ENCODE data around the gene BCAS3.
"Not testable (repeated sequence)": the region's sequence is repeated elsewhere in the genome, so short reads cannot be mapped to it uniquely, and the experiment has no call there.

Gene BCAS3

DNA sequence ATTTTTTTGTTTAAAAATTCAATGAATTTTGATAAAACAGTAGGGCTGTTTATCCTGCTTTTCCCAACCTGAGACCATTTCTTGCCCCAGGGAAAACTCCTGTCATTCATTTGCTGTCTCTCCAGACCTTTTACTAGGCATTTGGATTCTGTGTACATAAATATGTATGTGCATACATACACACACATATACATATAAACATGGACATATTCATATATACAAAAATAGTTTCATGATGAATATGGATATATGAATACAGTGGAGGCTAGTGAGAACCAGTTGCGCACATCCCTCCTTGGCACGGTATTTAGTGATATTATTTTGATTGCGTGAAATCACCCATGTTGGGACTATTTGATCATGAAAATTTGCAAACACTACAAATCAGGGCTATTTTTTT is 269.9 kb downstream of the BCAS3 start:
- DNase-seq: no peak

DNA sequence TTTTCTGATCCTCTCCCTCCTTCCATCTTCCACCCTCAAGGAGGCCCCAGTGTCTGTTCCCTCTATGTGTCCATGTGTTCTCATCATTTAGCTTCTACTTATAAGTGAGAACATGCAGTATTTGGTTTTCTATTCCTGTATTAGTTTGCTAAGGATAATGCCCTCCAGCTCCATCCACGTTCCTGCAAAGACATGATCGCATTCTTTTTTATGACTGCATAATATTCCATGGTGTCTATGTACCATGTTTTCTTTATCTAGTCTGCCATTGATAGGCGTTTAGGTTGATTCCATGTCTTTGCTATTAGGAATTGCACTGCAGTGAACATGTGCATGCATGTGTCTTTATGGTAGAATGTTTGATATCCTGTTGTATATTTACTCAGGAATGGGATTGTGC is 275.1 kb downstream of the BCAS3 start:
- DNase-seq: no peak

DNA sequence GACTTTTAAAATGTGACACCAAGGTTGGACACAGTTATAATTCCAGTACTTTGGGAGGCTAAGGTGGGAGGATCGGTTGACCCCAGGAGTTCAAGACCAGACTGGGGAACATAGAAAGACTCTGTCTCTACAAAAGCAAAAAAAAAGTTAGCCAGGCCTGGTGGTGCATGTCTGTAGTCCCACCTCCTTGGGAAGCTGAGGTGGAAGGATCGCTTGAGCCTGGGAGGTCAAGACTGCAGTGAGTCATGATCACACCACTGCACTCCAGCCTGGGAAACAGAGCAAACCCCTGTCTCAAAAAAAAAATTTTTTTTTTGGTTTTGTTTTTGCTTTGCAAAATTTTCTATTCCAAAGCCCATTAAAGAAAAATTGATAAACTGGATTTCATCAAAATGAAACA is 281.4 kb downstream of the BCAS3 start:
- DNase-seq: no peak

DNA sequence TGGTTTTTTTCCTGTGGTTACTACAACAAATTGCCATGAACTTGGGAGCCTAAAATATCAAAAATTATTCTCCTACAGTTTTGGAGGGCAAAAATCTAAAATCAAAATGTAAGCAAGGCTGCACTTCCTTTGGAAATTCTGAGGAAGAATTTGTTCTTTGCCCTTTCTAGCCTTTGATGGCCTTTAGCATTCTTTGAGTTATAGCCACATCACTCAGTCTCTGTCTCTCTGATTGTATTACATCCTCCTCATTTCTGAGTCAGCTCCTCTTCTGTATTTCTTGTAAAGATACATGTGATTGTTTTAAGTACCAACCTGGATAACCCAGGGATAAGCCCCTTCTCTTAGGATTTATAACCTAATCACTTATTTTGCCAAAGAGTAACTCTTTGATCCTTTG is 282.0 kb downstream of the BCAS3 start:
- no peak for DNase-seq

DNA sequence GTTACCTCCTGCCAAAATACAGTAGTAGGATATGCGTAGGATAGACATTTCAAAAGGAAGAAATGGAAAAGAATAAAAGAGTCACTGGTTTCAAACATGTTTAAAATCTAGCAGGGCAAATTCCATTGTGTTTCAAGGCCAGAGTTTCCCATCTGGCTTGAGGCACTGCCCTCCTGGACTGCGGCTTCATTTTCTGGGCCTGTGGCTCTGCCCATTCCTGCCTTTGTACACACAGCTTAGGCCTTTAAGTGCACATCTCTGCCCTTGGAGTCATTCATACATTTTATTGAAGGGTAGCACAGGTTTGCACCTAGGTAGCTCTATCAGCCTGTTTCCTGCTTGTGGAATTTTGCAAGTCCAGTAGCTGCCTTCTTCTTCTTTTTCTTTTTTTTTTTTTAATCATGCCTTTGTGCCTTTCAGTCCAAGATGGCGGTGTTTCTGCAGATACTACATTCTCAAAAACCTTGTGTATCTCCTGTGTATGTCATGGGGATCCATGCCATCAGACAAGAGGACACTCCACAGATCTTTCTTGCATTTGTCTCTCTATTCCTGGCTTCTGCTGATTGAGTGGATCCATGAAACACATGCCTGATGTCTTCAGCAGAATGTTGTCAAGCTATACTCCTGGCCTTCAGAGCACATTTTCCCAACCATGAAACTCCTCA is 282.9 kb downstream of the BCAS3 start:
- no peak for DNase-seq

DNA sequence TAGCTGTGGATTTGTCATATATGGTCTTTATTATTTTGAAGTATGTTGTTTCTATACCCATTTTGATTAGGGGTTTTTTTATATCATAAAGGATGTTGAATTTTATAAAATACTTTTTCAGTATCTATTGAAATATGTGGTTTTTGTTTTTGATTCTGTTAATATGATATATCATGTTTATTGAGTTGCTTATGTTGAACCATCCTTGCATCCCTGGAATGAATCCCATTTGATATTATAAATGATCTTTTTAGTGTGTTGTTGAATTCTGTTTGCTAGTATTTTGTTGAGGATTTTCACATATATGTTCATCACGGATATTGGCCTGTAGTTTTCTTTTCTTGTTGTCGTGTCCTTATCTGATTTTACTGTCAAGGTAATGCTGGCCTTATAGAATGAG is 286.5 kb downstream of the BCAS3 start:
- no peak for DNase-seq

DNA sequence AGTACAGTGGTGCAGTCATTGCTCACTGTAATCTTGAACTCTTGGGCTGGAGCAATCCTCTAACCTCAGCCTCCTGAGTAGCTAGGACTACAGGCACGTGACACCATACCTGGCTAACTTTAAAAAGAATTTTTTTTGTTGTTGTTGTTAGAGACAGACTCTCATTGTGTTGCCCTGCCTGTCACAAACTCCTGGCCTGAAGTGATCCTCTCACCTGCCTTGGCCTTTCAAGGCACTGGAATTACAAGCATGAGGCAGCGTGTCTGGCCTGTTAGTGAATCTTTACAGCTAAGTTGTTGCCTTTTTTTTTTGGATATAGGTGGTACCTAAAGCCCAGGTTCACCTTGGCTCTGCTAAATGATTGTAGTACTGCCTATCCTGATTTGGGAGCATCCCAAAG is 290.6 kb downstream of the BCAS3 start:
- no peak for DNase-seq

DNA sequence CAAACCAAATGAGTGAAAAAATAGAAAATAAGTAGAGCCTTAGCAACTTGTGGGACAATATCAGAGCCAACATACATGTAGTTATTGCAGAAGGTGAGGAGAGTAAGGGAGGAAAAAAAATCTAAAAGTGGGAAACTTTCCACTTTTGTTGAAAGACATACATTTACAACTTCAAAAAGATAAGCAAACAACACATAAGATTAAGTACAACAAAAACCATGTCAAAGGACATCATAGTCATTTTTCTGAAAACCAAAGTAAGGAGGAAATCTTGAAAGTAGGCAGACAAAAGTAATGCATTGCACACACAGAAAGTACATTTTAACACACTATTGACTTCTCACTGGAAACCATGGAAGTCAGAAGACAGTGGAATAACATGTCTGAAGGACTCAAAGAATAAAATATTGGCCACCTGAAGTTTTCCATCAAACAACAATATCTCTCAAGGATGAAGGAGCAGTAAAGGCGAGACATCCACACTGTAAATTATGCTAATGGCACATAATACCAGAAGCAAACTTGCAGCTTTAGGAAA is 291.9 kb downstream of the BCAS3 start:
- no peak for DNase-seq

DNA sequence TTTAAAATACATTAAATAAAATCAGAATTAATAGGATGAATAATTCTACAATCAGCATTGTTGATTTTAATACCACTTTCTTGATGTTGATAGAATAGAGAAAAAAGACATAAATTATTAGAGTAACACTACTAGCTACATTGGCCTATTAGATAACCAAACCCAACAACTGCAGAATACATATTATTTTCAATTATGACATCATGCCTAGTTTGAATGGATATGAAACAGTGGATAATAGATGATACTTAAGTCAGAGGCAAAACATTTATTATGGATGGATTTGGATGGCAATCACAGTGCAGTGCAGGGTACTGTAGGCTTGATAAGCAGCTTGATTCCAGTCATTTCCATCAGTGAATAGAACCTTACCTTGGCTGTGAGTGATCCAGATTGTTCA is 293.1 kb downstream of the BCAS3 start:
- DNase-seq: no peak

DNA sequence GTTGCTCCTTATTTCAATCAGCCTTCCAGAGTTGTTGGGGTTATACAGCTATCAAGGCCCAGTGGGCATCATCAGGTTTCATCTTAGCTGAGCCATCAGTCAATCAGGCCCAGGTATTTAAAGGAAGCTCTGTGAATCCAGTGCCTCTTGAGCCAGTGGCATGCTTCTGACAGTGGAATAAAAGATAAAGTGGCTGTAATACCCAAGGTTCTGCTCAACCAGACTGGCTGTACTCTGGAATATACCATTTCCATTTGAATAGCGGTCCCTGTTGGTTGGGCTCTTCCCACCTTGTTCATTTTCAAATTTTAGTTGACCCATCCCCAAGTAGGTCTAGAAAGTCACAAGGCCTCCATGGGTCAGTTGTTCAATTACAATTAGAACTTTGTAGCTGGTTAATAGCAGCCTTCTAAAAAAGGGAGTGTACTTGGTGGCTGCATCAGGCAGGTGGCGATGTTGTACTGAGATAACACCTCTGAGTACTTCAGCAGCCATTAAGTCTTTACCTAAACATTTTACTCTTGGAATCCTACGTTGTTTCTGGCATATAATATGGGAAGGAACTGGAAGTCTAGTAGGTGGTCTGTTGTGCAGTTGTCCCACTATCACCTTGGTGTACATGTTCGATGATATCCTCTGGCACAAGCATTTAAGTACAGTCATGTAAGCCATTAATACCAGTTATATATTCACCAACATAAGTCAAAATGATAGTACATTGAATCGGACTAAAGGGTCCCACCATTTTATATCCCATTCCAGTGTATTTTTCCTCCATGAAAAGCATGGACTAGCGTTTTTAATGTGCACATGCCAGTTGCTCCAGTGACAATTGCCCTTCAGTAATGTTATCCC is 294.1 kb downstream of the BCAS3 start:
- peak; percentile 20 for DNase-seq

DNA sequence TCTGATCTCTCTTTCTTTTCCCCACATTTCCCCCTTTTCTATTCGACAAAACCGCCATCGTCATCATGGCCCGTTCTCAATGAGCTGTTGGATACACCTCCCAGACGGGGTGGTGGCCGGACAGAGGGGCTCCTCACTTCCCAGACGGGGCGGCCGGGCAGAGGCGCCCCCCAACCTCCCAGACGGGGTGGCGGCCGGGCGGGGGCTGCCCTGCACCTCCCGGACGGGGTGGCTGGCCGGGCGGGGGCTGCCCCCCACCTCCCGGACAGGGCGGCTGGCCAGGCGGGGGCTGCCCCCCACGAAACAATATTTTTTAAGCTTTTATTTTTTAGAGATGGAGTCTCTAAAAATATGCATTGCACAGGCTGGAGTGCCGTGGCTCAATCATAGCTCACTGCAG is 299.2 kb downstream of the BCAS3 start:
- not testable (repeated sequence) for DNase-seq

DNA sequence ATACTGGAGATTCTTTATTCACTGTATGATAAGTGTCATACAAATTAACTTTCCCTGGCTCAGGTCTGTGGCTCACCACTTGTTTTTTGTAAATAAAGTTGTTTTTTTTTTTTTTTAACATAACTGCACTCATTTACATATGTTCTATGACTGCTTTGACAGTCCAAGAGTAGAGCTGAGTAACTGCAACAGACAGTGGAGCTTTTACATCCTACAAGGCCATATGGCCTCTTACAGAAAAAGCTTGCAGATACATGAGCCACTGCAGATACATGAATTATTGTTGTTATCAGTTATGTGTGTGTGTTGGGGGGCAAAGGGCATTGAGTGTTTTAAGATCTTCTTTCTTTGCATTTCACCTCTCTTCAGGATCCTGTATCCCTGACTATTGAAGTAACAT is 311.7 kb downstream of the BCAS3 start:
- no peak for DNase-seq

DNA sequence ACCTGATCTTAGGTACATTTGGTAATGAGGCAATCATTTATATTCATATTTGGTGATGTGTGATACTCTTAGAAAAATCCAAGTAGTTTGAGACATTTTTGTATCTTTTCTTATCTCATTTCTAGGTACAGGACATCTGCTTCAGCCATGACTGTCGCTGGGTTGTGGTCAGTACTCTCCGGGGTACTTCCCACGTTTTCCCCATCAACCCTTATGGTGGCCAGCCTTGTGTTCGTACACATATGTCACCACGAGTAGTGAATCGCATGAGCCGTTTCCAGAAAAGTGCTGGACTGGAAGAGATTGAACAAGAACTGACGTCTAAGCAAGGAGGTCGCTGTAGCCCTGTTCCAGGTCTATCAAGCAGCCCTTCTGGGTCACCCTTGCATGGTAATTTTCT is 312.2 kb downstream of the BCAS3 start:
- no peak for DNase-seq

DNA sequence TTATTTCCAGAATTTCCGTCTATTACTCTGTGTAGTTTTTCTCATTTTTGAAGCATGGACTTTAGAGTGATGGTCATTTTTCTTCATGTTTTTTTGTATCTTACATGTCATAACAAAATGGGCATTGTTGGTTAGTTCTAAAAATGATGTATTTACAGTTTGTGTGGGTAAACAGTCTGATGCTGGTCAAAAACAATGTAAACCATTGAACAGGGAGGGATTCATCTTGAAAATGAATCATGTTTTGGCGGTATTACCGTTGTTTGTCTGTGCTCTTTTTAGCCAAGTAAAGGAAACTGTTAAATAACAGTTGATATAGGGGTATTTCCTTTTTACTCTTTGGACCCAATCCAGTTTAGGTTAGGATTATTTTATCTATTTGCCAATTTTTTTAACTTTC is 315.8 kb downstream of the BCAS3 start:
- DNase-seq: no peak

DNA sequence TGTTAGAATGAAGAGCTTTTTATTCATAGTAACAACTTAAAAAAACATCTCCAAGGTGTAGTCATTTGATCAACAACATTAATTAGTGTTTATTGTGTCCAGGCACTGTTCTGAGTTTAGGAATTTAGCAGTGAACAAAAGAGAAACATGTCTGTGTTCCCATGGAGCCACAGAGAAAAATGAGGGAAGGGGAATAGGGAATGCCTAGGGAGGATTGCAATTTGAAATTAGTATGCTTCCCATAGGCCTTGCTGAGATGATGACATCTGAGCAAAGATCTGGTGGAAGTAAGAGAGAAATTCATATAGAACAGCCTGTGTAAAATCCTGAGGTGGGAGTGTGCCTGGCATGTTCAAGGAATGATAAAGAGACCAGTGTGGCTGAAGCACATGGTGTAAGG is 318.0 kb downstream of the BCAS3 start:
- no peak for DNase-seq

DNA sequence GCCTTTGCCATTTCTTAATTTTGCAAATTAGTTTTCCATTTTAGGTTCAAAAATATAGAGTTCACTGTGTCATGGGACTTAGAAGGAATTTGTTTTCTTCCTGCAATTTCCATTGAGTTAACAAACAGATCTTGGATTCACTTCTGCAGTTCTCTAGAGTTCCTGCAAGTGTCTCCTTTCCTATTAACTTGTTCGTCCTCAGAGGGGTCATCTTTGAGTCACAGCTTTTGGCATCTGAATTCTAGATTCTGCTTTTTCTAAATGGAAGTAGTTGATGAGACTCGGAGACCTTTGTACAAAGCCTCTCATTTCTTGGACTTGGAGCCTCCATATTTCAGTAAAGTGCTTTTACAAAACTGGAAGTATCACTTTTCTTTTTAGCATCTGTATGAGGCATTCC is 323.3 kb downstream of the BCAS3 start:
- DNase-seq: no peak

DNA sequence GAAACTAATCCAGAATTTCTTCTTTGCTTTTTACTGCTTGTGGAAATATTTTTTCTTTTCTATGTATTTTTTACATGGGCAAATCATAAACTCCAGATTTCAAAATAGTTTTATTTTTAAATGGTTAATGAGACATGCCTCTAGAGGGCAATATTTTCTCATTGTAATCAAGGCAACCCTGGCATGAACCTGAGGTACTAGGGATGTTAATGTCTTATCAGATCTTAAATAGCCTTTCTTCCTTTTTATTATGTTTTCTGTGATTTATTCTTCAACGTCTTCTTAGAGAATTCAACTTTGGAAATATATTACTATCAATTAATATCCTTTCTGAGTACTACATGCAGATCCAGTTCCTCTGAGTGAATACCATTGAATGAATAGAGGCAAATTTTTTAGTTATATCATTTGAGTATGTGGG is 324.7 kb downstream of the BCAS3 start:
- DNase-seq: no peak

DNA sequence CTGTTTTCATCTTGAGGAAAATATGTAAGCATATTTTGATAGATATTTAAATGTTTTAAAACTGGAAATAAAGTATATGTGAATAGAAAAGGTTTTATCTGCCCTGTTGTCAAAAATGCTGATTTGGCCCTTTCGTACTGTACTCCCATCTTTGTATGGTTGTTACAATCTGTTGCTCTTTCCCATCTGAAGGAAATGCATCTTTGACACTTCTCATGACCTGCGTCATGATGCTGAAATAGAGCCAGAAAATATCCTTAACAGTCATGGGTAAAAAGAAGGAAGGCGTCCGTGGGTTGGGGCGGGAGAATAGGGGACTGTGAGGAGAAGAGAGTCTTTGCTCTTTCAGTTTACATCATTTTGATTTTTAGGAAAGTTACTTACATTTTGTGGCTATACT is 327.7 kb downstream of the BCAS3 start:
- no peak for DNase-seq

DNA sequence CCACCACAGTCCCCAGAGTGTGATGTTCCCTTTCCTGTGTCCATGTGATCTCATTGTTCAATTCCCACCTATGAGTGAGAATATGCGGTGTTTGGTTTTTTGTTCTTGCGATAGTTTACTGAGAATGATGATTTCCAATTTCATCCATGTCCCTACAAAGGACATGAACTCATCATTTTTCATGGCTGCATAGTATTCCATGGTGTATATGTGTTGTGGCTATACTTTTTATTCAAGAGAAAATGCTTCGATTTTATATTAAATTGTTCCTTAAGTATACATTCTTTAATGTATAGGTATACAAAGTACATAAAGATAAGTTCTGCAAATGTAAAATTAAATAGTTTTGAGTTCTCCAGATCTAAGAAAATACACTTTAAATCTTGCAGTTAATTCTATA is 328.3 kb downstream of the BCAS3 start:
- not testable (repeated sequence) for DNase-seq

DNA sequence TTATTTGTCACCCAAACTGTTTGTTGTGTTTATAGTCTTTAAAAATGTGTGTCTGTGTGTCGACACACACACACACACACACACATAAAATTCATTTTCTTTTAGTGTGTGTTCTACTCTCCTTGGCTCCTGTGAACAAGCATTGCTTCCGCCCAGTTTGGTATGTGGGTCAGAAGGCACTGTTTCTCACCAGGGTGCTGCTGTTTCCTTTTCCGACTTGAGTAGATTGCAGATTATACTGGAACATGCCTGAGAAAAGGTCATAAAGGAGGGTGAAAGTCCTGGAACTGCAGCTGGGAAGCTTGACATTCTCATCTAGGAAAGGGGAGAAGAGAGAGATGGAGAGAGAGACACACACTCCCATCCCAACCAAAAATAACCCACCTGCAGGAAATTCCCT is 330.3 kb downstream of the BCAS3 start:
- DNase-seq: no peak

DNA sequence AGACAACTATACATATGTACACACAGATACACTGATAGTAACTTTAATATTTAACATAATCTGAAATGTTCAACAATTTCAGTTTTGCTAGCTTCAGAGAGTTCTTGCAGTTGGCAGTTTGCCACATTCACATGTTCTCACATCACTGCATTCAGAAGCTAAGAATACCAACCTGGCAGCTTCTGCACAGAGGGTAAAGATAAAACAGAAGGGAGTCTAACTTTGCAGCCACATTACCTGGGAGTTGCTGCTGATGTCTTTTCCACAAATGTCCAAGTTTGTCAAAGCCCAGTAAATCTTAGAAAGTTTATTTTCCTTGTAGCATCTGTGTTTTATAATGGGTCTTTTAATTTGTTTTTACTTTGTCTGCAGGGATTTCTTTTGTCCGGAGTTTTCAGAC is 332.0 kb downstream of the BCAS3 start:
- no peak for DNase-seq

DNA sequence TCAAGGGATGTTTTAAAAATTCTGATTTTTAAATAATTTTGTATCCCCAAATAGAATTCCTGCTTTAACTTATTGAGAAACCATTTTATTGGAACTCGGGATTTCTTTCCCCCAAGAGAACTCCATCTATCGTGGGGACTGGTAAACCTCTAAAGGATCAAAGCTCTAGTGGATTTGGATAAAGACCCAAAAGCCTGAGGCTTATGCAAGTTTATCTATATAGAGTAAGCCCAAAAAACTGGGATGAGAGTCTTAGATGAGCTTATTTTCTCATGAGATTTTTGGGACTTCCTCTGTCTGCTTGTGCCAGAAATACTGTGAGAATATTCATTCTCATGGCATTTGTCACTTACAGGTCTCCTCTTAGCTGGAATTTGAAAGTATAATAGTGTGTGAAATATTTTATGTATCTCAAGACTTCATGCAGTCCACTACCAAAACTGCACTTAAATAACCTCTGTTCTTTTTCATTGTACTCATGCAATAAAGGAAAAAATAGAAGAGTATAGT is 333.1 kb downstream of the BCAS3 start:
- no peak for DNase-seq

DNA sequence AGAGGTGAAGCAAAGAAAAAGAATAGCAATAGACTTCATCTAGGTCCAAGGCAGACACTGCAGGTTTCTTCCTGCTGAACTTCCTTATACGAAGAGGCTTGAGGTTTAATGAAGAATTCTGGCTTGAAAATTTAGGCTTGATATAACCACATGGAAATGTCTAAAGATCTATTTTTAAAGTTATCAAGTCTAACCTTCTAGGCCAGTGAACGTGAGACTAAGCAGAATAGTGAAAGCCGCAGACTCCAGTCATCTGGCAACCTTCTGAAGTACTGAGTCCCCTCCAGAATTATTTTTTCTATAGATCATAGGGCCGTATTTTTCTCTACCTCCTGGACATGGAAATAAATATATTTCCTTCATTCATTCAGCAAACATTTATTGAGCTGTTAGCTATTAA is 333.6 kb downstream of the BCAS3 start:
- no peak for DNase-seq

DNA sequence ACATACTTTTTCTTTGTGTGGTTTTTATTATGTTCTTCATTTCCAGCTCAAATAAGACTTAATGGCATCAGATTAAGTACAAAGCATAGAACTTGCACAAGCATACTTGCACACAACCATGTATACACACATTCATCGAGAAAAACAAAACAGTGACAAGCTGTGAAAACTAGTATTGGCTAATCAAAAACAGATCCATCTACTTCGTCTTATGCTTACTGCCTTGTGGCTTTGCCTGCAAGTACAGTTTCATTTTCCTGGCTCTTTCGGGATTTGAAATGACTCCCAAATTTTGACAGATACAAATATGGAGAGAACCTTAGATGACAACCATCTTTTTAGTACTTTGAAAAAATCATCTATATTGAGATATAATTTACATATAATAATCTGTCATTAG is 338.3 kb downstream of the BCAS3 start:
- no peak for DNase-seq
